Measurements from ENCODE around the gene TTC3.
"Not testable (repeated sequence)": the region's sequence is repeated elsewhere in the genome, so short reads cannot be mapped to it uniquely, and the experiment has no call there.

Gene TTC3

GRCh38 chr21:37047079-37047478, 26.0 kb upstream of the TTC3 start:
- H3K9me3 ChIP-seq (ENCODE audit: control insufficient read depth, insufficient read depth, low read depth, low read length) = no peaks in the 10 kb centered on the region
- ChIA-PET CTCF (interaction anchor here (0.6 kb wide), 1 partner anchor 53 kb away, joined by 3 read pairs; no protein-coding TSS in a partner anchor), POLR2A (no interaction called here)
- H3K36me3 ChIP-seq (ENCODE audit: control insufficient read depth in 2 of 2, insufficient read depth in 1 of 2, low read length in 2 of 2) = no peaks in the 10 kb centered on the region
- no peaks in the 10 kb centered on the region for H3K4me1 ChIP-seq (ENCODE audit: control insufficient read depth, insufficient read depth, low read length)
- TF ChIP-seq ZNF704 (tag by site-specific recombination; IDR thresholded peaks at IDR 0.05) (no peak), ZBTB1 (tag by site-specific recombination; IDR thresholded peaks at IDR 0.05) (no peak), ZNF561 (tag by site-specific recombination; IDR thresholded peaks at IDR 0.05; ENCODE audit: borderline replicate concordance) (no peak), ZNF664 (tag by site-specific recombination; IDR thresholded peaks at IDR 0.05) (no peak), ZNF221 (tag by site-specific recombination; IDR thresholded peaks at IDR 0.05; ENCODE audit: borderline replicate concordance) (no peak), ZNF354C (tag by site-specific recombination; IDR thresholded peaks at IDR 0.05; ENCODE audit: borderline replicate concordance, low read depth) (no peak), ZNF311 (tag by site-specific recombination; IDR thresholded peaks at IDR 0.05; ENCODE audit: borderline replicate concordance) (no peak), ZXDB (tag by site-specific recombination; IDR thresholded peaks at IDR 0.05) (no peak), ZFHX2 (tag by site-specific recombination; conservative IDR thresholded peaks at IDR 0.05) (peak; percentile 51; the same call in 1 of the 2 replicates), KLF1 (tag by site-specific recombination; IDR thresholded peaks at IDR 0.05) (0 out of 2 replicates have a peak, but pooled peaks have one; percentile 25), ZNF248 (tag by site-specific recombination; IDR thresholded peaks at IDR 0.05) (no peak), EGR2 (tag by site-specific recombination; IDR thresholded peaks at IDR 0.05; ENCODE audit: low read depth) (peak; percentile 71), ZNF138 (tag by site-specific recombination; IDR thresholded peaks at IDR 0.05; ENCODE audit: borderline replicate concordance) (no peak), ZNF621 (tag by site-specific recombination; IDR thresholded peaks at IDR 0.05) (no peak), GLI2 (tag by site-specific recombination; IDR thresholded peaks at IDR 0.05; ENCODE audit: borderline replicate concordance, low read depth) (no peak), ZBTB21 (tag by site-specific recombination; IDR thresholded peaks at IDR 0.05) (no peak), ZNF426 (tag by site-specific recombination; IDR thresholded peaks at IDR 0.05) (no peak), ZNF624 (tag by site-specific recombination; IDR thresholded peaks at IDR 0.05) (no peak), SP3 (tag by site-specific recombination; IDR thresholded peaks at IDR 0.05) (no peak)
- TF ChIP-seq, protein P1, sequence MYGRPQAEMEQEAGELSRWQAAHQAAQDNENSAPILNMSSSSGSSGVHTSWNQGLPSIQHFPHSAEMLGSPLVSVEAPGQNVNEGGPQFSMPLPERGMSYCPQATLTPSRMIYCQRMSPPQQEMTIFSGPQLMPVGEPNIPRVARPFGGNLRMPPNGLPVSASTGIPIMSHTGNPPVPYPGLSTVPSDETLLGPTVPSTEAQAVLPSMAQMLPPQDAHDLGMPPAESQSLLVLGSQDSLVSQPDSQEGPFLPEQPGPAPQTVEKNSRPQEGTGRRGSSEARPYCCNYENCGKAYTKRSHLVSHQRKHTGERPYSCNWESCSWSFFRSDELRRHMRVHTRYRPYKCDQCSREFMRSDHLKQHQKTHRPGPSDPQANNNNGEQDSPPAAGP (tag by site-specific recombination; IDR thresholded peaks at IDR 0.05) = 0 out of 2 replicates have a peak, but pooled peaks have one; percentile 76
- TF ChIP-seq, protein P2, sequence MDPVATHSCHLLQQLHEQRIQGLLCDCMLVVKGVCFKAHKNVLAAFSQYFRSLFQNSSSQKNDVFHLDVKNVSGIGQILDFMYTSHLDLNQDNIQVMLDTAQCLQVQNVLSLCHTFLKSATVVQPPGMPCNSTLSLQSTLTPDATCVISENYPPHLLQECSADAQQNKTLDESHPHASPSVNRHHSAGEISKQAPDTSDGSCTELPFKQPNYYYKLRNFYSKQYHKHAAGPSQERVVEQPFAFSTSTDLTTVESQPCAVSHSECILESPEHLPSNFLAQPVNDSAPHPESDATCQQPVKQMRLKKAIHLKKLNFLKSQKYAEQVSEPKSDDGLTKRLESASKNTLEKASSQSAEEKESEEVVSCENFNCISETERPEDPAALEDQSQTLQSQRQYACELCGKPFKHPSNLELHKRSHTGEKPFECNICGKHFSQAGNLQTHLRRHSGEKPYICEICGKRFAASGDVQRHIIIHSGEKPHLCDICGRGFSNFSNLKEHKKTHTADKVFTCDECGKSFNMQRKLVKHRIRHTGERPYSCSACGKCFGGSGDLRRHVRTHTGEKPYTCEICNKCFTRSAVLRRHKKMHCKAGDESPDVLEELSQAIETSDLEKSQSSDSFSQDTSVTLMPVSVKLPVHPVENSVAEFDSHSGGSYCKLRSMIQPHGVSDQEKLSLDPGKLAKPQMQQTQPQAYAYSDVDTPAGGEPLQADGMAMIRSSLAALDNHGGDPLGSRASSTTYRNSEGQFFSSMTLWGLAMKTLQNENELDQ (tag by site-specific recombination; IDR thresholded peaks at IDR 0.05; ENCODE audit: low read depth) = no peak
- TF ChIP-seq, protein P3, sequence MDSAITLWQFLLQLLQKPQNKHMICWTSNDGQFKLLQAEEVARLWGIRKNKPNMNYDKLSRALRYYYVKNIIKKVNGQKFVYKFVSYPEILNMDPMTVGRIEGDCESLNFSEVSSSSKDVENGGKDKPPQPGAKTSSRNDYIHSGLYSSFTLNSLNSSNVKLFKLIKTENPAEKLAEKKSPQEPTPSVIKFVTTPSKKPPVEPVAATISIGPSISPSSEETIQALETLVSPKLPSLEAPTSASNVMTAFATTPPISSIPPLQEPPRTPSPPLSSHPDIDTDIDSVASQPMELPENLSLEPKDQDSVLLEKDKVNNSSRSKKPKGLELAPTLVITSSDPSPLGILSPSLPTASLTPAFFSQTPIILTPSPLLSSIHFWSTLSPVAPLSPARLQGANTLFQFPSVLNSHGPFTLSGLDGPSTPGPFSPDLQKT (IDR thresholded peaks at IDR 0.05; ENCODE audit: borderline replicate concordance, low read depth, low read length) = no peak
- TF ChIP-seq, protein P4, sequence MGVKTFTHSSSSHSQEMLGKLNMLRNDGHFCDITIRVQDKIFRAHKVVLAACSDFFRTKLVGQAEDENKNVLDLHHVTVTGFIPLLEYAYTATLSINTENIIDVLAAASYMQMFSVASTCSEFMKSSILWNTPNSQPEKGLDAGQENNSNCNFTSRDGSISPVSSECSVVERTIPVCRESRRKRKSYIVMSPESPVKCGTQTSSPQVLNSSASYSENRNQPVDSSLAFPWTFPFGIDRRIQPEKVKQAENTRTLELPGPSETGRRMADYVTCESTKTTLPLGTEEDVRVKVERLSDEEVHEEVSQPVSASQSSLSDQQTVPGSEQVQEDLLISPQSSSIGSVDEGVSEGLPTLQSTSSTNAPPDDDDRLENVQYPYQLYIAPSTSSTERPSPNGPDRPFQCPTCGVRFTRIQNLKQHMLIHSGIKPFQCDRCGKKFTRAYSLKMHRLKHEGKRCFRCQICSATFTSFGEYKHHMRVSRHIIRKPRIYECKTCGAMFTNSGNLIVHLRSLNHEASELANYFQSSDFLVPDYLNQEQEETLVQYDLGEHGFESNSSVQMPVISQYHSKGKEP (tag by site-specific recombination; IDR thresholded peaks at IDR 0.05) = no peak
- TF ChIP-seq, protein P5, sequence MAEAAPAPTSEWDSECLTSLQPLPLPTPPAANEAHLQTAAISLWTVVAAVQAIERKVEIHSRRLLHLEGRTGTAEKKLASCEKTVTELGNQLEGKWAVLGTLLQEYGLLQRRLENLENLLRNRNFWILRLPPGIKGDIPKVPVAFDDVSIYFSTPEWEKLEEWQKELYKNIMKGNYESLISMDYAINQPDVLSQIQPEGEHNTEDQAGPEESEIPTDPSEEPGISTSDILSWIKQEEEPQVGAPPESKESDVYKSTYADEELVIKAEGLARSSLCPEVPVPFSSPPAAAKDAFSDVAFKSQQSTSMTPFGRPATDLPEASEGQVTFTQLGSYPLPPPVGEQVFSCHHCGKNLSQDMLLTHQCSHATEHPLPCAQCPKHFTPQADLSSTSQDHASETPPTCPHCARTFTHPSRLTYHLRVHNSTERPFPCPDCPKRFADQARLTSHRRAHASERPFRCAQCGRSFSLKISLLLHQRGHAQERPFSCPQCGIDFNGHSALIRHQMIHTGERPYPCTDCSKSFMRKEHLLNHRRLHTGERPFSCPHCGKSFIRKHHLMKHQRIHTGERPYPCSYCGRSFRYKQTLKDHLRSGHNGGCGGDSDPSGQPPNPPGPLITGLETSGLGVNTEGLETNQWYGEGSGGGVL (tag by site-specific recombination; IDR thresholded peaks at IDR 0.05) = peak; percentile 59
- TF ChIP-seq, protein P6, sequence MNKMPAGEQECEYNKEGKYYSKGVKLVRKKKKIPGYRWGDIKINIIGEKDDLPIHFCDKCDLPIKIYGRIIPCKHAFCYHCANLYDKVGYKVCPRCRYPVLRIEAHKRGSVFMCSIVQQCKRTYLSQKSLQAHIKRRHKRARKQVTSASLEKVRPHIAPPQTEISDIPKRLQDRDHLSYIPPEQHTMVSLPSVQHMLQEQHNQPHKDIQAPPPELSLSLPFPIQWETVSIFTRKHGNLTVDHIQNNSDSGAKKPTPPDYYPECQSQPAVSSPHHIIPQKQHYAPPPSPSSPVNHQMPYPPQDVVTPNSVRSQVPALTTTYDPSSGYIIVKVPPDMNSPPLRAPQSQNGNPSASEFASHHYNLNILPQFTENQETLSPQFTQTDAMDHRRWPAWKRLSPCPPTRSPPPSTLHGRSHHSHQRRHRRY (tag by site-specific recombination; IDR thresholded peaks at IDR 0.05) = no peak
- H3K4me3 ChIP-seq (ENCODE audit: low read depth, low read length) = no peak overlapping the region
- H3K27ac ChIP-seq (ENCODE audit: extremely low read depth, low read depth, low read length) = no peak overlapping the region

DNA sequence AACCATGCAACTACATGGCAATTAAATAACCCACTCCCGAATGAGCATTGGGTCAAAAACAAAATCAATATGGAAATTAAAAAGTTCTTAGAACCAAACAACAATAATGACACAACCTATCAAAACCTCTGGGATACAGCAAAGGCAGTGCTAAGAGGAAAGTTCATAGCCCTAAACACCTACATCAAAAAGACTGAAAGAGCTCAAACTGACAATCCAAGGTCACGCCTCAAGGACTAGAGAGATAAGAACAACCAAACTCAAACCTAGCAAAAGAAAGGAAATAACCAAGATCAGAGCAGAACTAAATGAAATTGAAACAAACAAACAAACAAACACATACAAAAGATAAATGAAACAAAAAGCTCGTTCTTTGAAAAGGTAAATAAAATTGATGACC, 23.3 kb upstream of the TTC3 start:
- H3K4me3 ChIP-seq (ENCODE audit: low read depth, low read length); POLR2A ChIA-PET: not testable (repeated sequence)
- CTCF ChIA-PET = interaction anchor here (1.2 kb wide), 2 partner anchors 11 to 17 kb away, joined by 3 to 4 read pairs; no protein-coding TSS in a partner anchor

More for the DNA sequence above, 23.3 kb upstream of the TTC3 start:
- H3K36me3 ChIP-seq (ENCODE audit: control insufficient read depth in 2 of 2, insufficient read depth in 1 of 2, low read length in 2 of 2); H3K9me3 ChIP-seq (ENCODE audit: control insufficient read depth, insufficient read depth, low read depth, low read length); H3K27ac ChIP-seq (ENCODE audit: extremely low read depth, low read depth, low read length); H3K4me1 ChIP-seq (ENCODE audit: control insufficient read depth, insufficient read depth, low read length): not testable (repeated sequence)
